B cell (primary cell): ENCODE data around the gene DCTPP1. TPM values are rescaled to one million over a fixed set of nuclear protein-coding genes. Genes with fewer than 3 reads are reported as not detected.

ENCODE experiments used
- ATAC-seq: fragments of 200-7000 bp; cut with Tn5 transposase; one replicate; pipeline ENCODE4 v1.10.0; 2021; ENCODE audit warnings: low read depth, mild to moderate bottlenecking, moderate number of reproducible peaks, moderate library complexity
- CTCF ChIA-PET: fragments of 350-600 bp; sonication (Branson Sonifier 250); formaldehyde crosslinking; loops from one replicate; lab custom pipeline; 2021; ENCODE audit warnings: antibody characterized with exemption, inconsistent platforms; lab: Charles Lee
- POLR2A ChIA-PET: fragments of 350-600 bp; sonication (Branson Sonifier 250); formaldehyde crosslinking; loops from one replicate; lab custom pipeline; 2021; ENCODE audit warnings: antibody characterized with exemption; lab: Charles Lee
- DNase-seq: peaks from one replicate; pipeline ENCODE4 v3.0.0; 2013
- H2AFZ ChIP-seq: 2 replicates; pipeline ENCODE4 v1.6.1; 2012; ENCODE audit warnings: mild to moderate bottlenecking, low read depth, low read length; ENCODE audit not compliant: insufficient read depth, poor library complexity, severe bottlenecking
- H3K27ac ChIP-seq, 2 donors: 1 replicate in 1 of 2; 2 replicates in 1 of 2; pipeline ENCODE4 v1.5.1; 2012 to 2013; ENCODE audit warnings: low read length in 2 of 2, mild to moderate bottlenecking in 2 of 2, moderate library complexity in 1 of 2
- H3K27me3 ChIP-seq, 4 experiments: fragments of 200-600 bp in 1 of 4; sonication (generic) in 1 of 4; replicated peaks in 1 of 4; 1 replicate in 2 of 4; 2 replicates in 2 of 4; pipeline versions ENCODE4 v1.6.1 to v1.7.0; 2013 to 2016; ENCODE audit warnings: low read length in 3 of 4, mild to moderate bottlenecking in 2 of 4, mixed read lengths in 1 of 4, moderate library complexity in 1 of 4; ENCODE audit not compliant: insufficient read depth in 4 of 4, control insufficient read depth in 3 of 4; ENCODE audit errors: control extremely low read depth in 1 of 4
- H3K36me3 ChIP-seq, 2 experiments: replicated peaks in 1 of 2; 1 replicate in 1 of 2; 2 replicates in 1 of 2; pipeline versions ENCODE4 v1.6.1 to v1.7.1; 2013; ENCODE audit warnings: low read length in 1 of 2; ENCODE audit not compliant: insufficient read depth in 2 of 2, control insufficient read depth in 1 of 2; ENCODE audit errors: control extremely low read depth in 1 of 2, extremely low read depth in 1 of 2
- H3K4me1 ChIP-seq, 2 donors: fragments of 200-600 bp in 1 of 2; sonication (generic) in 1 of 2; 1 replicate in 1 of 2; 2 replicates in 1 of 2; pipeline versions ENCODE4 v1.5.1 to v1.6.1; 2013 to 2017; ENCODE audit warnings: low read length in 2 of 2; ENCODE audit not compliant: control insufficient read depth in 2 of 2, insufficient read depth in 2 of 2
- H3K4me2 ChIP-seq: replicated peaks from 2 replicates; pipeline ENCODE3; 2012; ENCODE audit warnings: mild to moderate bottlenecking, low read depth, low read length; ENCODE audit not compliant: poor library complexity, severe bottlenecking
- H3K4me3 ChIP-seq, 5 experiments: fragments of 200-600 bp in 1 of 5; sonication (generic) in 1 of 5; 1 replicate in 3 of 5; 2 replicates in 2 of 5; pipeline versions ENCODE4 v1.5.1 to v1.7.0; 2011 to 2016; ENCODE audit warnings: low read length in 4 of 5, mild to moderate bottlenecking in 4 of 5, low read depth in 2 of 5, control low read depth in 1 of 5, moderate library complexity in 1 of 5; ENCODE audit not compliant: insufficient read depth in 1 of 5; ENCODE audit errors: control extremely low read depth in 1 of 5, extremely low read depth in 1 of 5
- H3K79me2 ChIP-seq: fragments of 200-600 bp; sonication (generic); one replicate; pipeline ENCODE4 v1.6.0; 2016; ENCODE audit warnings: low read length; ENCODE audit not compliant: control insufficient read depth, insufficient read depth
- H3K9ac ChIP-seq: fragments of 200-600 bp; sonication (generic); 2 replicates; pipeline ENCODE4 v1.6.1; 2017; ENCODE audit warnings: mild to moderate bottlenecking, low read length, moderate library complexity
- H3K9me3 ChIP-seq, 3 donors: one replicate each; pipeline versions ENCODE4 v1.6.1 to v1.7.1; 2013; ENCODE audit warnings: low read length in 2 of 3; ENCODE audit not compliant: control insufficient read depth in 2 of 3, insufficient read depth in 1 of 3; ENCODE audit errors: control extremely low read depth in 1 of 3
- H4K20me1 ChIP-seq: 2 replicates; pipeline ENCODE4 v1.6.0; 2012; ENCODE audit warnings: mild to moderate bottlenecking, low read length; ENCODE audit not compliant: insufficient read depth, control insufficient read depth, poor library complexity, severe bottlenecking
- H3K27ac Mint-ChIP-seq: one replicate; pipeline ENCODE4 v1.8.0; 2021; ENCODE audit warnings: mixed read lengths
- H3K27me3 Mint-ChIP-seq: one replicate; pipeline ENCODE4 v1.8.0; 2021; ENCODE audit warnings: mixed read lengths
- H3K4me1 Mint-ChIP-seq: one replicate; pipeline ENCODE4 v1.8.0; 2021; ENCODE audit warnings: mixed read lengths
- H3K4me3 Mint-ChIP-seq: one replicate; pipeline ENCODE4 v1.8.0; 2021; ENCODE audit warnings: mixed read lengths
- H3K9me3 Mint-ChIP-seq: one replicate; pipeline ENCODE4 v1.8.0; 2022; ENCODE audit warnings: mixed read lengths; ENCODE audit not compliant: insufficient read depth
- CTCF ChIP-seq: fragments of 200-600 bp; IDR thresholded peaks from one replicate; pipeline ENCODE4 v1.8.0; 2022; ENCODE audit warnings: antibody characterized with exemption, mild to moderate bottlenecking
- EZH2 ChIP-seq: IDR thresholded peaks from 2 replicates; pipeline ENCODE4 v1.6.1; 2012; ENCODE audit warnings: borderline replicate concordance, low read depth, mild to moderate bottlenecking, moderate library complexity, low read length; ENCODE audit not compliant: insufficient read depth, poor library complexity, severe bottlenecking
- WGBS: methylation state at CpG from one replicate; pipeline ENCODE4 v1.1.5; 2013; ENCODE audit warnings: missing lambda C conversion rate; ENCODE audit not compliant: insufficient coverage; 5-methylcytosine and 5-hydroxymethylcytosine counted together
- intact Hi-C: fragments of 100-400 bp; cut with micrococcal nuclease; formaldehyde crosslinking; loops from one replicate; pipeline ENCODE4 v1.10.0; 2022
- polyA plus RNA-seq: library from polyadenylated mRNA; depleted of rRNA; stranded (reverse); fragments of >200 nt; gene quantifications from 2 replicates; pipeline ENCODE4 v1.2.3, GENCODE V29; 2012
- total RNA-seq, 2 donors: library from RNA; stranded (reverse); fragments of 120-200 nt in 1 of 2; gene quantifications; 1 replicate in 1 of 2; 2 replicates in 1 of 2; pipeline versions ENCODE4 v1.2.3 to v1.2.4, GENCODE V29; 2013 to 2022

The DCTPP1 gene
- total and polyA plus RNA-seq, 2 donors (not counting 1 experiment from before 2014, with no cell fraction given) = 25.0 to 30.3 TPM

GRCh38 chr16:30438835-30439234, 9.0 kb upstream of the DCTPP1 start:
- Histone ChIP-seq H3K9ac (no peak overlapping the region), H3K4me1 (peaks cover 24 to 27% of the 10 kb centered on the region in 2 donors), H3K4me2 (peak overlapping the region; percentile 43), H3K36me3 (peaks cover 0 to 10% of the 10 kb centered on the region in 2 experiments), H3K79me2 (peaks cover under 1% of the 10 kb centered on the region), H3K27me3 (no peaks in the 10 kb centered on the region), H3K4me3 (no peak overlapping the region), H3K9me3 (no peaks in the 10 kb centered on the region), H2AFZ (peak overlapping the region; percentile 28), H3K27ac (no peak overlapping the region), H4K20me1 (peaks cover 9% of the 10 kb centered on the region)
- intact Hi-C loops = no loop called here
- Mint-ChIP-seq H3K4me1 (peaks cover 33% of the 10 kb centered on the region), H3K27ac (peak overlapping the region; percentile 61), H3K4me3 (peak overlapping the region; percentile 1), H3K9me3 (no peaks in the 10 kb centered on the region), H3K27me3 (no peaks in the 10 kb centered on the region)
- ChIA-PET CTCF (interaction anchor here (0.6 to 4.0 kb wide), 5 partner anchors 9 to 119 kb away, joined by 3 to 20 read pairs (median 4); partner anchors contain the start of genes DCTPP1 and ZNF764), POLR2A (interaction anchor here (0.6 to 0.7 kb wide), 3 partner anchors 10 to 96 kb away, joined by 3 read pairs; partner anchors contain the start of gene ZNF747)
- WGBS = no CpG with 5 or more reads among the region's 5 CpGs
- TF ChIP-seq EZH2 = no peak
- TF ChIP-seq CTCF = no peak
- DNase-seq = no peak
- peak; percentile 41 for ATAC-seq

GRCh38 chr16:30437511-30438046, 7.7 kb upstream of the DCTPP1 start:
- H3K36me3 ChIP-seq = no peaks in the 10 kb centered on the region
- POLR2A ChIA-PET = interaction anchor here (0.7 kb wide), 2 partner anchors 36 to 133 kb away, joined by 3 to 4 read pairs; no protein-coding TSS in a partner anchor
- Mint-ChIP-seq H3K27ac (peak overlapping the region; percentile 8), H3K27me3 (no peaks in the 10 kb centered on the region), H3K9me3 (no peaks in the 10 kb centered on the region), H3K4me3 (no peak overlapping the region), H3K4me1 (peaks cover 25% of the 10 kb centered on the region)
- no peak for DNase-seq
- intact Hi-C loops = no loop called here
- H4K20me1 ChIP-seq = no peaks in the 10 kb centered on the region
- TF ChIP-seq CTCF (no peak), EZH2 (no peak)
- peaks cover 18 to 19% of the 10 kb centered on the region in 2 donors for H3K4me1 ChIP-seq
- no peak overlapping the region for H3K4me3 ChIP-seq
- CTCF ChIA-PET = interaction anchor here (0.8 kb wide), 1 partner anchor 12 kb away, joined by 4 read pairs; no protein-coding TSS in a partner anchor
- no peak overlapping the region for H2AFZ ChIP-seq
- H3K27me3 ChIP-seq = no peaks in the 10 kb centered on the region
- H3K9ac ChIP-seq = no peak overlapping the region
- no peaks in the 10 kb centered on the region for H3K79me2 ChIP-seq
- no peak for ATAC-seq
- H3K9me3 ChIP-seq = no peaks in the 10 kb centered on the region
- H3K27ac ChIP-seq = no peak overlapping the region
- no peak overlapping the region for H3K4me2 ChIP-seq
- WGBS = 100% methylated on average over 3 of the region's 3 CpGs
